Measurements from ENCODE around the gene SECISBP2L. TPM values are rescaled to one million over a fixed set of nuclear protein-coding genes. Genes with fewer than 3 reads are reported as not detected.

SECISBP2L gene
- total and polyA plus RNA-seq, 10 of the 15 experiments (the other 5 are each of a cell fraction or from before 2014, with no cell fraction given), result 1.4 to 24.2 (median 10.4) TPM

DNA sequence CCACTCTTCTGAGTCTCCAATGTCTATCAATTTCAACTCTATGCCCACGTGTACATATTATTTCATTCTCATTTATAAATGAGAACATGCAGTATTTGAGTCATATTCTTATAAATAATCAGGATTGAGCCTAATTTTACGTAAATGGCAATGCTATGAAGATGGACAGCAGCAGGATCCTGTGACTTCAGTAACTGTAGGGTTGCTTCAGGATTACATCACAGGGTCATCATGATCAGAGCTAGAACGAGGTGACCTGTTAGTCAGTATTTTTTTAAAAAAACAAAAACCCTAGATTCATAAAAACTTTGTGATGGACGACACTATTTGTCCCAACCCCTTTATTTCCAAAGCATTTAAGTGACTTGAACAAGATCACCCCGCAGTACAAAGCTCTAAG is 104.3 kb downstream of the SECISBP2L start:
- no peak overlapping the region for H3K27ac ChIP-seq (ENCODE audit: control insufficient read depth, insufficient read depth)
- H3K4me1 ChIP-seq (ENCODE audit: control insufficient read depth, insufficient read depth, low read length), result peaks cover 3% of the 10 kb centered on the region; the same call in 1 of the 2 replicates
- FAIRE-seq, result no peak
- H3K4me3 ChIP-seq, result no peak overlapping the region
- CTCF ChIA-PET, result interaction anchor here (1.1 to 1.5 kb wide), 2 partner anchors 23 to 34 kb away, joined by 4 to 8 read pairs; partner anchors contain the start of gene SHC4
- H3K9me3 ChIP-seq (replicated peaks; ENCODE audit: control insufficient read depth, insufficient read depth, low read length), result no peaks in the 10 kb centered on the region
- no TSS peak for BruUV-seq (replicated peaks)
- intact Hi-C loops (cut with micrococcal nuclease; ENCODE audit: unreplicated experiment), result loop anchor here (2.0 kb wide), 1 partner anchor 63 kb away; the partner anchor contains the start of gene EID1
- RAD21 ChIA-PET (ENCODE audit: unreplicated experiment), result interaction anchor here (1.1 to 1.4 kb wide), 2 partner anchors 24 to 34 kb away, joined by 4 to 12 read pairs; no protein-coding TSS in a partner anchor
- WGBS (ENCODE audit: insufficient coverage, insufficient replicate concordance, low lambda C conversion rate, missing lambda C conversion rate), result 32% methylated on average over 5 of the region's 5 CpGs
- H2AFZ ChIP-seq (ENCODE audit: control insufficient read depth, low read depth, low read length), result no peak overlapping the region
- no peaks in the 10 kb centered on the region for H3K79me2 ChIP-seq (ENCODE audit: control insufficient read depth, insufficient read depth, low read length)
- in situ Hi-C loops (cut with MboI), result no loop called here
- POLR2A ChIA-PET, result interaction anchor here (0.9 kb wide), 1 partner anchor 64 kb away, joined by 3 read pairs; the partner anchor contains the start of gene EID1
- no peak for ATAC-seq
- SMC1A ChIA-PET (ENCODE audit: uncharacterized antibody, unreplicated experiment), result interaction anchor here (0.8 to 2.9 kb wide), 8 partner anchors 18 to 79 kb away, joined by 3 to 40 read pairs (median 5); partner anchors contain the start of gene SHC4
- no peak for DNase-seq (ENCODE audit: low read depth, low spot score)
- H3K36me3 ChIP-seq (ENCODE audit: control insufficient read depth in 2 of 2, insufficient read depth in 2 of 2, low read length in 1 of 2), result no peaks in the 10 kb centered on the region
- H4K20me1 ChIP-seq (ENCODE audit: control insufficient read depth, insufficient read depth), result no peaks in the 10 kb centered on the region
- H3K27me3 ChIP-seq (replicated peaks in 1 of 2; ENCODE audit: control insufficient read depth in 2 of 2, insufficient read depth in 2 of 2, low read length in 1 of 2), result no peaks in the 10 kb centered on the region
- H3K4me2 ChIP-seq (ENCODE audit: control insufficient read depth, insufficient read depth), result no peak overlapping the region
- H3K9ac ChIP-seq (ENCODE audit: control insufficient read depth, insufficient read depth, low read length), result no peak overlapping the region
- TF ChIP-seq, protein P1, sequence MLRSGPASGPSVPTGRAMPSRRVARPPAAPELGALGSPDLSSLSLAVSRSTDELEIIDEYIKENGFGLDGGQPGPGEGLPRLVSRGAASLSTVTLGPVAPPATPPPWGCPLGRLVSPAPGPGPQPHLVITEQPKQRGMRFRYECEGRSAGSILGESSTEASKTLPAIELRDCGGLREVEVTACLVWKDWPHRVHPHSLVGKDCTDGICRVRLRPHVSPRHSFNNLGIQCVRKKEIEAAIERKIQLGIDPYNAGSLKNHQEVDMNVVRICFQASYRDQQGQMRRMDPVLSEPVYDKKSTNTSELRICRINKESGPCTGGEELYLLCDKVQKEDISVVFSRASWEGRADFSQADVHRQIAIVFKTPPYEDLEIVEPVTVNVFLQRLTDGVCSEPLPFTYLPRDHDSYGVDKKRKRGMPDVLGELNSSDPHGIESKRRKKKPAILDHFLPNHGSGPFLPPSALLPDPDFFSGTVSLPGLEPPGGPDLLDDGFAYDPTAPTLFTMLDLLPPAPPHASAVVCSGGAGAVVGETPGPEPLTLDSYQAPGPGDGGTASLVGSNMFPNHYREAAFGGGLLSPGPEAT (IDR thresholded peaks at IDR 0.05; ENCODE audit: low read depth), result no peak
- TF ChIP-seq, protein P2, sequence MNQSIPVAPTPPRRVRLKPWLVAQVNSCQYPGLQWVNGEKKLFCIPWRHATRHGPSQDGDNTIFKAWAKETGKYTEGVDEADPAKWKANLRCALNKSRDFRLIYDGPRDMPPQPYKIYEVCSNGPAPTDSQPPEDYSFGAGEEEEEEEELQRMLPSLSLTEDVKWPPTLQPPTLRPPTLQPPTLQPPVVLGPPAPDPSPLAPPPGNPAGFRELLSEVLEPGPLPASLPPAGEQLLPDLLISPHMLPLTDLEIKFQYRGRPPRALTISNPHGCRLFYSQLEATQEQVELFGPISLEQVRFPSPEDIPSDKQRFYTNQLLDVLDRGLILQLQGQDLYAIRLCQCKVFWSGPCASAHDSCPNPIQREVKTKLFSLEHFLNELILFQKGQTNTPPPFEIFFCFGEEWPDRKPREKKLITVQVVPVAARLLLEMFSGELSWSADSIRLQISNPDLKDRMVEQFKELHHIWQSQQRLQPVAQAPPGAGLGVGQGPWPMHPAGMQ (IDR thresholded peaks at IDR 0.05; ENCODE audit: borderline replicate concordance), result no peak
- TF ChIP-seq SMARCA5 (IDR thresholded peaks at IDR 0.05) (no peak), YBX1 (IDR thresholded peaks at IDR 0.05) (no peak), RFX5 (IDR thresholded peaks at IDR 0.05; ENCODE audit: low read depth, low read length) (no peak), SIX5 (IDR thresholded peaks at IDR 0.05; ENCODE audit: low read depth, low read length, severe bottlenecking) (no peak), PML (IDR thresholded peaks at IDR 0.05; ENCODE audit: low read length) (no peak), NR2C1 (IDR thresholded peaks at IDR 0.05) (no peak), EP300 (IDR thresholded peaks at IDR 0.05; ENCODE audit: borderline replicate concordance in 1 of 2, control insufficient read depth in 1 of 2, low read depth in 2 of 2, low read length in 2 of 2) (no peak), CTCF (IDR thresholded peaks at IDR 0.05 in 2 of 3, conservative IDR thresholded peaks at IDR 0.05 in 1 of 3; ENCODE audit: control insufficient read depth in 2 of 3, extremely low read depth in 1 of 3, insufficient read depth in 1 of 3, low read depth in 3 of 3, low read length in 3 of 3) (no peak), SPI1 (IDR thresholded peaks at IDR 0.05; ENCODE audit: borderline replicate concordance, insufficient read depth, low read depth, low read length) (no peak)
- TF ChIP-seq, protein P3, sequence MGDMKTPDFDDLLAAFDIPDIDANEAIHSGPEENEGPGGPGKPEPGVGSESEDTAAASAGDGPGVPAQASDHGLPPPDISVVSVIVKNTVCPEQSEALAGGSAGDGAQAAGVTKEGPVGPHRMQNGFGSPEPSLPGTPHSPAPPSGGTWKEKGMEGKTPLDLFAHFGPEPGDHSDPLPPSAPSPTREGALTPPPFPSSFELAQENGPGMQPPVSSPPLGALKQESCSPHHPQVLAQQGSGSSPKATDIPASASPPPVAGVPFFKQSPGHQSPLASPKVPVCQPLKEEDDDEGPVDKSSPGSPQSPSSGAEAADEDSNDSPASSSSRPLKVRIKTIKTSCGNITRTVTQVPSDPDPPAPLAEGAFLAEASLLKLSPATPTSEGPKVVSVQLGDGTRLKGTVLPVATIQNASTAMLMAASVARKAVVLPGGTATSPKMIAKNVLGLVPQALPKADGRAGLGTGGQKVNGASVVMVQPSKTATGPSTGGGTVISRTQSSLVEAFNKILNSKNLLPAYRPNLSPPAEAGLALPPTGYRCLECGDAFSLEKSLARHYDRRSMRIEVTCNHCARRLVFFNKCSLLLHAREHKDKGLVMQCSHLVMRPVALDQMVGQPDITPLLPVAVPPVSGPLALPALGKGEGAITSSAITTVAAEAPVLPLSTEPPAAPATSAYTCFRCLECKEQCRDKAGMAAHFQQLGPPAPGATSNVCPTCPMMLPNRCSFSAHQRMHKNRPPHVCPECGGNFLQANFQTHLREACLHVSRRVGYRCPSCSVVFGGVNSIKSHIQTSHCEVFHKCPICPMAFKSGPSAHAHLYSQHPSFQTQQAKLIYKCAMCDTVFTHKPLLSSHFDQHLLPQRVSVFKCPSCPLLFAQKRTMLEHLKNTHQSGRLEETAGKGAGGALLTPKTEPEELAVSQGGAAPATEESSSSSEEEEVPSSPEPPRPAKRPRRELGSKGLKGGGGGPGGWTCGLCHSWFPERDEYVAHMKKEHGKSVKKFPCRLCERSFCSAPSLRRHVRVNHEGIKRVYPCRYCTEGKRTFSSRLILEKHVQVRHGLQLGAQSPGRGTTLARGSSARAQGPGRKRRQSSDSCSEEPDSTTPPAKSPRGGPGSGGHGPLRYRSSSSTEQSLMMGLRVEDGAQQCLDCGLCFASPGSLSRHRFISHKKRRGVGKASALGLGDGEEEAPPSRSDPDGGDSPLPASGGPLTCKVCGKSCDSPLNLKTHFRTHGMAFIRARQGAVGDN (IDR thresholded peaks at IDR 0.05), result no peak
- TF ChIP-seq, protein P4, sequence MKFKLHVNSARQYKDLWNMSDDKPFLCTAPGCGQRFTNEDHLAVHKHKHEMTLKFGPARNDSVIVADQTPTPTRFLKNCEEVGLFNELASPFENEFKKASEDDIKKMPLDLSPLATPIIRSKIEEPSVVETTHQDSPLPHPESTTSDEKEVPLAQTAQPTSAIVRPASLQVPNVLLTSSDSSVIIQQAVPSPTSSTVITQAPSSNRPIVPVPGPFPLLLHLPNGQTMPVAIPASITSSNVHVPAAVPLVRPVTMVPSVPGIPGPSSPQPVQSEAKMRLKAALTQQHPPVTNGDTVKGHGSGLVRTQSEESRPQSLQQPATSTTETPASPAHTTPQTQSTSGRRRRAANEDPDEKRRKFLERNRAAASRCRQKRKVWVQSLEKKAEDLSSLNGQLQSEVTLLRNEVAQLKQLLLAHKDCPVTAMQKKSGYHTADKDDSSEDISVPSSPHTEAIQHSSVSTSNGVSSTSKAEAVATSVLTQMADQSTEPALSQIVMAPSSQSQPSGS (IDR thresholded peaks at IDR 0.05; ENCODE audit: low read length), result no peak

Data from GM12878 (cell line).